HG03039 (cell line): ENCODE results near the gene SCN10A.

ENCODE experiments used
- ATAC-seq: cut with Tn5 transposase; IDR thresholded peaks from one replicate; pipeline ENCODE4 v1.9.1; 2021; ENCODE audit warnings: mild to moderate bottlenecking, moderate library complexity; ENCODE audit not compliant: unreplicated experiment

The SCN10A gene

DNA sequence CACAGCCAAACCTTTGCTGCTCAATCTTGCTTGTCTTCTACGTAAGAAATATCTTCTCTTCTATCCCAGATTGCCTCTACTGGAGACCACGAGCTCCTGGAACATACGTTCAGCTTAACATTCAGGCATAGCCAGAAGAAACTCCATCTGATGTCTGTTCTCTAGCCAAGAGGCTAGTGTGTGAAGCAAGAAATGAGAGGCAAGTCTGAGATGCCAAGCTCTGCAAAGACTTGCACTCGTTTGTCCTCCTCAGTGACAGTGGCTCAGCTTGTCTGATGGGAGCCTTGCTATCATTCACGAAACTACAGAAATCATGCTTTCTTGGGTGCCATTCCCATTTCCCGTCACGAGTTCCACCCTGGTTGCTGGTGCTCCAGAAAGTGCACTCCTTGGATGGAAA, at the start of gene SCN10A:
Gene SCN10A (minus strand): TSS at position 192 of the 400 bp plus-strand sequence. CDS start 22,207 bp downstream, outside the sequence.
- no peak for ATAC-seq

DNA sequence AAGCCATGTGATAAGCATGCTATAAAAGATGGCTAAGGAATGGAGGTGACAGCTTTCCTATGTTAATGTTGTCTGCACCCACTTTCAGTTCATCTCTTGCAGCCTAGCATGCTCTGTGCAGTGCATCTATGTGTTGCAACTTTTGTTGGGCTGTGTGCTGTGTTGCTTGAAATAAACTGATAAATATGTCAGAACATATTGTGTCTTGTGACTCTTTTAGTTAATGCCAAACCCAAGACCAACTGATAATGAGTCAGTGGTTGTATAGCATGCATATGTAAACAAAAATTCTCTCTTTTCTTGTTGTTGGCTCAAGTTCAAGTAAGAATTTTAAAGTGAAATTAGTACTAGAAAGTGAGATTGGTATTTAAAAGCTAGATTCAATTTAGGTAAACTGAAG, 37.0 kb upstream of the SCN10A start:
- no peak for ATAC-seq

DNA sequence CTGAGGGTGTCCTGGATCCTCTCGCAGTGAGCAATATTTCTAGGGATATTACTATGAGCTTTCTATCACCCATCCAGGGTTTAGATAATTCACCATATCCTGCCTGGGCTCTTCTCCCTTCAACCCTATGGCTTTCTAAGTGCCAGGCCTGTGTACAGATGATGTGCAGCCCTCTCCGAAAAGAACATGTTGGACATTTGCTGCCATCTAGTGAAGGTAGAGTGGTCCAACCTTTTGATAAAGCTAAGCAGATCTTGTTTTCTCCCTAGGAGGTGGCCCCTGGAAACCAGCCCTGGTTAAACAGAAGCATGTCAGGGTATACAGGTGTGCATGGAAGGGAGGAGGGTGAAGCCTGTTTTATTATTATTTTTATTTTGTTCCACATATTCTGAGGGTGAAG, 27.9 kb upstream of the SCN10A start:
- ATAC-seq, result no peak

DNA sequence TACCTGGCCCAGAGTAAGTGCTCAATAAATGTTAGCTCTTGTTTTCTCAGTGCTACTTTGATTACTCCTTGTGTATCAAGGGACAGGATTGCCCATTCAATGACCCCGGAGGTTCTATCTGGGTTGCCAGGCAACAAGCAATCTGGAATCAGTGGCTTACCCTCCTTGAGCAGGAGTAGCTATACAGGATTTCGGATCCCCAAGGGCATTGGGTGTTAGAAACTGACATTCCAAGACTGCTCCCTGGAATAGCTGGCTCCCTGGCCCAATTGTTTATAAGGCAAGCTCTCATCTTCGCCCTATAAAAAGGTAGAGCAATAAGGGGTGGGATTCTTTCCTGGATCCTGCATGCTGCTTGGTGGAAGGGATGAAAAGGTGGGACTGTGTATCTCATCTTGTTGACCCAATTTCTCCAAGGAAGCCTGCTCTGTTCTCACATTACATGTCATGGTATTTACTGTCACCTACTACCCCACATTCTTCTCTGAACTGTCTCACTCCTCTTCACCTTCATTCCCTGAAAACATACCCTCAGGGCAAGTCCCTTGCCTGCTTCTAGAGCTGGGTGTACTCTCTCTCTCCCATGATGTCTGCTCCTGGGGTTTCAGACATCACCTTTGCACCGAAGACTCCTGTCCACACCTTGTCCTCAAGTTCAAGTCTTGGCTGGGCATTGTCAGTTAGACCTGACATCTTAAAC, 26.4 kb upstream of the SCN10A start:
- no peak for ATAC-seq

DNA sequence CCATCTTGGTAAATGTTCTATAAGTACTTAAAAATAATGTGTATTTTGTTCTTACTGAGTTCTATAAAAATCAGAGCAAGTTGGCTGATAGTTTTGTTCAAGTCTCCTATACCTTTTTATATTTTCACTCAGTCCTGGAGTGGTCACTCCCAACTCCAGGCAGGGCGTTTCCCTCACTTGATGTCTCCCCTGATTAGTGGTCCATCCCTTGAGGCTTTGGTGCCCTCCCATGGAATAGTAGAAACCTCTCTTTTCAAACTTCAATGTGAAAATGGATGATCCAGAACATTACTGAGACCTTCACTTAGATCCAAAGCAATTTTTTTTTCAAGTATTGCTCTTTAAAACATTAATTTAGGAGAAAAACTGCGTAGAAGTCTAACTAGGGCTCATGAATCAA, 25.0 kb upstream of the SCN10A start:
- no peak for ATAC-seq

DNA sequence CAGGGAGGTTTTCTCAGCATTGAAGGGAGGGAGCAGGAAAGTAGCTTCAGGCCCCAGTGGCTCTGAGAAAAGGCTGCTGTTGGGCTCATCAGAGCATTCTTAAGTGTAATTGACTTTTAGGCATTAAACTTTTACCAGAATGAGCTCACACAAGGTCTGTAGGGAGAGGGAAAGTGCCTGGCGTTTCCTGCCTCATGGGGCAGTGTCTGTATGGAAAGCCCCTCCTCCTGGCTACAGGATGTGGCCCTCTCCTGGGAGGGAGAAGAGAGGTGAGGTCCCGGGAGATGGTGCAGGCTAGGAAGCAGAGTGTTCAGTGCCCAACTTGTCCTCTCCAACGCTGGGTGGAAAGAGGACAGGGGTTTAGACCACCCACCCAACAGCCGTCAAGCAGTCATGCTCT, 21.3 kb upstream of the SCN10A start:
- ATAC-seq, result no peak

DNA sequence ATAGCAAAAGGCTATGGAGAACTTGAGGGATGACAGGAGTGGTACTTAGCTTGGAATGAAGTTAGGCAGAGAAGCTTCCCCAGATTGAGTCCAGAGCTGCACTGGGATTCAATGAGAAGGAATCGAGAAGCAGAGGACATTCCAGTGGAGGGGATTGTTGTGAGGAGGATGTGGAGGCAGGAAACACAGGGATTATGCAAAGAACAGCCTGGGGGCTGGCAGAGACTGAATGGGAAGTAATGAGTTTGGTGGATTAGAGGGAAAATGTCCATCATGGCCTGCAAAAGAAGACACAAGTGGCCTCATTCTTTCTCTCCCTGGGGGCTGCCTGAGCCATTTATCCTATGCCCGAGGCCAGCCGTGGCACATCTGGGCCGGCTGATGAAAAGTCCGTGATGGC, 20.5 kb upstream of the SCN10A start:
- ATAC-seq, result no peak

DNA sequence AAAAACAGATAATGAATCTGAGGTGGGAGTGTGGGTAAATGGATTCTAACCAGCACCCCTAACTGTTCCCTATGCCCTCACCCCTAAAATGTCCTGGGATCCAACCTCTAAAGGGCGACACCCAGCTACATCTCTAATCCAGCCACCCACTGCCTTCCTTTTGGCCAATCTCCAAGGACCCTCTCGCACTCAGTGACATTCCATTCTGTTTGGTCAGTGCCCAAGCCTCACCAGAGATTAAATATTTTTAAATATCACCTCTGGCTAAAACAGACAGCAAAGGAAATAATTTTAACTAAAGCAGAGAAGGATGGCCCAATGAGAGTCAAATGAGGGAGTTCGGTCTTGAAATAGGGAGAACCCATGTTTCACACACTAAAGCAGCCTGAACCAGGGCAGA, 19.9 kb upstream of the SCN10A start:
- ATAC-seq, result no peak

DNA sequence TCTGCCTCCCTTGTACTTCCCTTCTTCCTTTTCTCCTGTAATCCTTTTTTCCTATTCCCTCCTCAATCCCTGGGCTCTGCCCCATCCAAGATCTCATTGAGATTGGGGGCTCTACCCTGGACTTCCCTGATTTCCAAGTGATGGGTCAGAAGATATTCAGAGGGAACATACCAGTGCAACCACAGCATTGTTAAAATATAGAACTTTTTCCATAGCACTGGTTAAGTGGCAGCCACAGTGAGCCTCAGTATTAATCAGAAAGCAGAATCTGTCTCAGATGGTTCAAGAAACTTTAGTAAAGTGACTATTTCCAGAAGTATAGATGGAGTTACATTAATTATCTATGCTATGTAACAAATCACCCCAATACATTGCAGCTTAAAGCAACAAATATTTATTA, 18.7 kb upstream of the SCN10A start:
- no peak for ATAC-seq

DNA sequence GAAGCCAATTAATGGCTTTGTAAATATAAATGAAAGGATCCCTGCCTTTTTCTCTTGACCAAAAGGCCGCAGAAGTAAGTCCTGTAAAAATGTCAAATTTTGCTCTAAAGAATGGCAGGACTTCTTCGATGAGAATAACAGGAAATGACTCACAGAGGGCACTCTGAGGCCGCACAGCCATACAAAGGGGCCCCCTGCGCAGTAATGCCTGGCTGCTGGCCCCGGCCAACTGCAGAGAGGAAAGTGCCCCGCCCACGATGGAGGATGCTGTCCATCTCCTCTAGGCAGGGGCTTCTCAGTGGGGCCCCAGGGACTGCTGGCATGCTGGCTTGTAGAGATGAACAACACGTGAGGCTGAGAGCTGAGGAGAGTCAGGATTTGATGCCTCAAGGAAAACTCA, 18.1 kb upstream of the SCN10A start:
- no peak for ATAC-seq

DNA sequence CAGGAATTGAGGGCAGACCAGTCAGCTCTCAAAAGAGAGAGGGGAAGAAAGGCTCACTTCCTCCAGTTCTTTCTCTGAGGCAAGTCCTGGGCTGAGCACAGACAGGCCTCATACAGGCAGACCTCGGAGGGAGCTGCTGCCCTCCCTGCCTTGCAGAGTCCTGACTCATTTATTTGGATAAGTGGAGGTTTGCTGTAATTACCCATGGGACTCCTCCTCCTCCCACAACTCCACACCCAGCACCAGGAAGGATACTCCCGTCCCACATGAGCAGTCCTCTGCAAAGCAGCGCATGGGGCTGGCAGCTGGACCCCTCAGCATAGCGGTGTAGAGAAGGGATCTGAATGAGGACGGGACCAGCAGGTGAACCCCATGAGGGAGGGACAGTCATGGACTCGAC, 13.4 kb upstream of the SCN10A start:
- no peak for ATAC-seq

DNA sequence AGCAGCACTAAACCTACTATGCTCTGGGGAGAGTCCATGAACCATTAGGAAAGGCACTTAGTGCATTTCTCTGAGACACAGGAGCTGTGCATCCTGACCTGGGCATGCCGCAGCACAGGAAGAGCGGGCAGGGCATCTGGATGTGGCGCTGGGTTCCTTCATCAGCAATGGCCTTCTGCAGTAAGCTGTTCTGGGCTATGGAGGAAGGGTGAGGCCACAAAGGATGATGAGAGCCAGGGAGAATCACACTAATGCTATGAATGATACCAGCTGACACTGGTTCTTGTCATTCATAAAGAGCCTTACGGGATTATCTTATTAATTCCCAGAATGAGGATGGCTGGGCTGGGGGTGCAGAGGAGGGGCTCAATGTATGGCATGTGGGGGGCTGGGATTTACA, 12.7 kb upstream of the SCN10A start:
- no peak for ATAC-seq

DNA sequence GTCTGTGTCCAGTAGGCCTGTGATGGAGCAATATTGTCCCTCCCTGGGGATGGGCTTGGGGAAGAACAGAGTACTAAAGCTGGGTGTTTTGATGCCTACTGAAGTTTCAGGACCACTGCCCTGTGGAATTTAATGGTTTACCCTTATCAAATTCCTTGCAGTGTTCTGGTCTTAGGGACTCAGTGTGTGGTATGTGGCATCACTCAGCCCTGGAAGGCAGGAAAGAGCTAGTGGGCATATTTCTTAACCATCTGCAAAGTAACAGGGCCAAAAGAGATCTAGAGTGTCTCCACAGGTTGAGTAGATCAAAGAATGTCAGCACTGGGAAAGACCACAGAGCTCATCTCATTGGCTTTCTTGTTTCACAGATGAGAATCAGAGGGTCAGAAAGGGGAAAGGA, 11.8 kb upstream of the SCN10A start:
- ATAC-seq, result no peak

DNA sequence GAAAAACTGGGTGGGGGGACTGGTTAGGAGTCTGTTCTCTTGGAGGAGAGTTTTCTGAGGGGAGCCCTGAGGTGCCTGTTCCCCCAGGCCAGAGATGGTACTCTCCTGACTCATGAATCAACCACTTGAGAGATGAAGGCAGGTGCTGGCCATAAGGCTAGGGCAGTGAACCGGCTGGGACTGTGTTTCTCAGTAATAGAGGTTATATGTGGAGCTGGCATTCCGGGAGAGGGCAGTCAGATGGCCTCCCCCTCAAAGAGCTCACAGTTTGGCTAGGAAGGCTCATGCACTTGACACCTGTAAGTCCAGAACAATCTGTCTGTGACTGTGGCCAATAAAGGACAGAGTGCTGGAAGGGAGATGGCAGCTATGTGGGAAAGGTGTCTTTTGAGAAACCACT, 10.0 kb upstream of the SCN10A start:
- no peak for ATAC-seq

DNA sequence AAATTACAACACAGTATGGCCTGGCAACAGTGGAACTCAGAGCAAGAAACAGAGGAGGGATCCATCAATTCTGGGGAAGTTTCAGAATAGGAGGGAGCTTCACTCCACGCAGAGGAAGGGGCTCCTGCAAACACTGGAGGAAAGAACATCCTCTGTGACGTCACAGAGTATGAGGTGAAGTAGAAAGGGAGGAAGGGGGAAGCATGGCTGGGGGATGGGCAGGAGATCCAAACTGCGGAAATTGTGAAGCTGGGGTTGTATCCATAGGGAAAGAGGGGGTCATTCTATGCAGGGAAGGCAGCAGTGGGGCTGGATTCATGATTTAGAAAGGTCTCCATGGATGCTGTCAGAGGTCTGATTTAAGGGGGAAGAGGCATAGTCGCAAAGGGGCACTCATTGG, 8.3 kb upstream of the SCN10A start:
- ATAC-seq, result no peak

DNA sequence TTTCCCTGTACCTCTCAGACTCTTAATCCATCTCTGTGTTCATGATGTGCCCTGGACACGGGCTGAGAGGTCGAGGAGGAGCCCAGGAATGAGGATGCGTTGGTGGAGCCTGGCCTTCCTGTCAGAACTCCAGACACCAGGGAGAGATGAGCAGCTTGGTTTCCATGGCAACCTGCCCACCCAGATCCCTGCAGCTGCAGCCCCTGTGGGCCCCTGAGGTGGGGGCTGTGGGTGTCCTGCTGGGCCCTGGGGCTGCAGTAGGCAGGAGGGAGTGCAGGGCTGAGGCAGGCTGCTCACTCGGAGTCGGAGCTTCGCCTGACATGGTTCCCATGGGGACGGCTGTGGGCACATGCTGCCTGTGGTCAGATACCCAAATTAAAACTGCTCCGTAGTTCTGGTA, 7.7 kb upstream of the SCN10A start:
- ATAC-seq, result no peak

DNA sequence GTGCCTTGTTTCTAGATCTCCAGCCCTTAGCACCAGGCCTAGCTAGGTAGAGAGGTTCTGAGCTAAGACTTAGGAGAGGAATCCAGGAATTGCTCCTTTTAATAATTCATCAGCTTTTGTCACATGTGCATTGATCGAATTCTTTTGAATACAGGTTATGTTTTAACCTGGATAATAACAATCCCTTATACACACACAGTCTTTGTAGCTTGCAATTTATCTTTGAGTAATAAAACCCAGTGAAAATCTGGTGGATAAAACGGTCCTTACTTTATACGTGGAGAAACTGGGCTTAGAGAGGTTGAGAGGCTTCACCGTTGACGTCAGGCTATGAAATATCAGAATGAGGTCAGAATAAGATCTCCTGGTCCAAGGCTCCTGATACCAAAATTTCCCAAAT, 7.2 kb upstream of the SCN10A start:
- no peak for ATAC-seq

DNA sequence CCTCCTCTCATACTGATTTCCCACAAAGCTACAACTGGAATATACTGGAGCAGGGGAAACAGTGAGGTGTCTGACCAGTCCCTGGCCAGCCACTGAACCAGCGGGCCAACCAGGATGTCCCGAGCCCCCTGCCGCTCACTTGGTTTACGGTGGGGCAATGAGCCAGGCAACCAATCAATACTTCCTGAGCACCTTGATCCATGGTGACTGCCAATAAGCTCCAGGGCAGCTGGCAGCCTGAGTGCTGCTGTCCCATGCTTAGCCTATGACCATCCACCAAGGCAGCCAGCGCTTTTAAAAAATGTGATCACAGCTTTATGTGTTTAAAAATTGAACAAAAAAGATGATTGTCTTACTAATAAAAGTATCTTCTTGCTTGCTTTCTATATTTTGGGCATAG, 4.2 kb downstream of the SCN10A start:
- no peak for ATAC-seq

DNA sequence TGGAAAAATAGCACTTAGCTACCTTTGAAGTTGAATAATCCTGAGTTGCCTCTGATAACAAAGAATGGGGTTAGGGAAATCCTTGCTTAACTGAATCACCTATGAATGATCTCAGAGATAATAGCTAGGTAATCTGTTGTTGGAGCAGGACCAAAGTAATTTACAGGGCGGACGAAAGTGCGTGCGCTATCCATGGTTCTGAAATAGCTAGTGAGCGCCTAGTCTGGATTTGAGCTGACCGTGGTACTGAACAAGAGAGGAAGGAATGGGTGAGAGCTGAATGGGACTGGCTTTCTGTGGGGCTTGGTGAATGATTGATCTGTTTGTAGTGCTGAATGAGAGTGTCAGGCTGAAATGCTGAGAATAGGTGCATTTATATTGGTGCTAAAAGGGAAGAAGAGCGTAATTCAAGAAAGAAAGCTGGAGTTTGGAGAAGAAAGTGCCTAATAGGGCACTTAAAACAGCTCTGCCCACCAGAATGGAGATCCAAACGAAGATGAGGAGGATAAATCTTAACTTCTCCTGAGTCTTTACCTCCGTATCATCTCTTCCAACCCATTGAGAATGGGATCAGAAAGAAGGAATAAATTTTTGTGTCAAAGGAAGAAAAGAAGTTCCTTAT, 10.1 kb downstream of the SCN10A start:
- no peak for ATAC-seq

DNA sequence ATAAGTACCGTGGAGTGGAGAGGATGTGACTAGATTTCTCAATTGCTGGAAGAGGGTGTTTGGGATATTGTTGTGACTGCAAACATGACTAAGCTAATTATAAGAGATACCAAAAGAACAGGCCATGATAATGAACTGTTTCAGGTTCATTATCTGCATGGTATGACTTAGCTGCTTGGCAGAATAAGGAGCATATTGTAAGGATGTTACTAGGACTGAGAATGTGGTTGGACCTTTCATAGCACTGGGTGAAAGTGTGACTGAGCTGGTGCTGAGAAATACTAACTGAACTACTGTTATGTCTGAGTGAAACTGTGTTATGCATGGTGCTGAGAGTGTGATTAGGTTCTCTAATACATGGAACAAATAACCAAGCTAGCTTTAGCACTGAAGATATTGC, 11.0 kb downstream of the SCN10A start:
- no peak for ATAC-seq

DNA sequence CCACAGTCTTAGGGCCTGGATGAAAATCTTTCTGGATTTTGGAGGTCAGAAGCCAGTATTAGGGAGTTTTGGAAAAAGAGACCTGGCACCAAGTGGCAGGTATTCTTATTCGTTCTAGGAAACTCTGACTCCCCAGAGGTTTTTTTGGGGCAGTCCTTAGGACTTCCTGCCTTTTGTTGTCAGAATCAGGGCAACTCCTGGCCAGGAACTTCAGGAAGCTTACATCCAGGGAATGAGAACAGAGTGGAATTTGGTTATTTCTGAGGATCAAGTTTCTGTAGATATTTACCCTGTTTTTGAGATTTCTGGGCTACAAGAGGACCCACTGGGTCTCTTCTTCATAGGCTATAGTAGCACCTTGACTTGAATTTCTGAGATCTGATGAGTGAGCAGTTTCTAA, 15.5 kb downstream of the SCN10A start:
- no peak for ATAC-seq

DNA sequence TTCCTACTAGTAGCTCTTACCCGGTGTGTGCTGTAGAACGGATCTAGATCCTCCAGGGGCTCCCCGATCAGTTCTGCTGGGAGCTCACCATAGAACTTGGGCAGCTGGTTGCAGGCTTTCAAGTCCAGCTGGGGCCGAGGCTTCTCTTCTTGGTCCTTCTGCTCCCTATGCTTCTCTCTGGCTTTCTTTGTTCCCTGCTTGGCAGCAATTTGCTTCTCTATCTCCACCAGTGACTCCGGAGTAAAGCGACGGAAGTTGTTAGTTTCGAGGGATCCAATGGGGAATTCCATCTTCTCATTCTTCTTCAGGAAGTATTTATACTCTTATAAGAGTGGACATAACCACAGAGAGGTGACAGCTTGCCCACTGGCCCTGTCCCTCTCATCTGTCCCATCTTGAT, 22.3 kb downstream of the SCN10A start:
- no peak for ATAC-seq

DNA sequence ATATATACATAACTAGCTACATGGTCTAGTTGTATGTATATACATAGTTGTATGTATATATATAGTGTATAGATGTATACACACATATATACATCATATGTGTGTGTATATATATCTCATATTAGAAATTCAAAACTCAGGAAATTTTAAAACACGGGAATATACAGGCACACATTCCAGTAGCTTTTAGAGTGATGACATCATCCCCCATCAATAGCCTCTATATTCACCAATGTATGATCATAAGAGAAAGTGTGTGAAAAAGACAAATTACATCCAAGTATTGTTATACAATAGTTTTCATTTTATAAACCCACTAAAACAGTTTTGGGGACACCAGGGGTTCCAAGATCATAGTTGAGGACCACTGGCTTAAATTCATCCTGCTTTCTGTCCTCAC, 23.0 kb downstream of the SCN10A start:
- ATAC-seq, result no peak
